H9 (cell line): ENCODE measurements around the gene KPTN. TPM values are rescaled to one million over a fixed set of nuclear protein-coding genes. Genes with fewer than 3 reads are reported as not detected.

Experiments used
- DNase-seq: peaks from one replicate; pipeline ENCODE4 v3.0.0-alpha.2; 2017
- H2AFZ ChIP-seq: one replicate; pipeline ENCODE4 v1.6.1; 2013; ENCODE audit warnings: mild to moderate bottlenecking, low read length, control low read depth, moderate library complexity
- H2AK5ac ChIP-seq: 2 replicates; pipeline ENCODE4 v1.6.1; 2013; ENCODE audit warnings: low read length, control low read depth, mixed read lengths; ENCODE audit not compliant: insufficient read length
- H2BK120ac ChIP-seq: one replicate; pipeline ENCODE4 v1.6.1; 2013; ENCODE audit warnings: low read depth, mild to moderate bottlenecking, low read length, control low read depth, inconsistent platforms; ENCODE audit not compliant: poor library complexity, severe bottlenecking
- H2BK12ac ChIP-seq: 2 replicates; pipeline ENCODE4 v1.6.1; 2013; ENCODE audit warnings: low read length, control low read depth, mixed read lengths, low read depth; ENCODE audit not compliant: insufficient read length
- H2BK15ac ChIP-seq: 2 replicates; pipeline ENCODE4 v1.6.1; 2013; ENCODE audit warnings: low read depth, low read length, control low read depth
- H2BK20ac ChIP-seq: one replicate; pipeline ENCODE4 v1.6.1; 2013; ENCODE audit warnings: low read depth, mild to moderate bottlenecking, low read length, control low read depth, inconsistent platforms; ENCODE audit not compliant: poor library complexity, severe bottlenecking
- H2BK5ac ChIP-seq: 2 replicates; pipeline ENCODE4 v1.6.1; 2013; ENCODE audit warnings: low read length, control low read depth, mixed read lengths; ENCODE audit not compliant: insufficient read length
- H3K14ac ChIP-seq: 2 replicates; pipeline ENCODE4 v1.6.1; 2013; ENCODE audit warnings: low read length, control low read depth; ENCODE audit not compliant: insufficient read depth
- H3K18ac ChIP-seq: 2 replicates; pipeline ENCODE4 v1.6.1; 2013; ENCODE audit warnings: low read depth, mild to moderate bottlenecking, mixed read lengths, low read length, control low read depth; ENCODE audit not compliant: insufficient read length
- H3K23ac ChIP-seq: 2 replicates; pipeline ENCODE4 v1.6.1; 2013; ENCODE audit warnings: low read length, control low read depth, mixed read lengths, low read depth; ENCODE audit not compliant: insufficient read length
- H3K23me2 ChIP-seq: 2 replicates; pipeline ENCODE4 v1.6.1; 2013; ENCODE audit warnings: low read depth, mild to moderate bottlenecking, mixed read lengths, low read length, control low read depth; ENCODE audit not compliant: insufficient read length, poor library complexity, severe bottlenecking
- H3K27ac ChIP-seq: 2 replicates; pipeline ENCODE4 v1.5.1; 2013; ENCODE audit warnings: low read length, control low read depth, mixed read lengths, low read depth; ENCODE audit not compliant: insufficient read length
- H3K27me3 ChIP-seq: 2 replicates; pipeline ENCODE4 v1.6.1; 2013; ENCODE audit warnings: low read length, control low read depth, inconsistent platforms; ENCODE audit not compliant: insufficient read depth
- H3K4ac ChIP-seq: 2 replicates; pipeline ENCODE4 v1.6.1; 2013; ENCODE audit warnings: low read depth, mild to moderate bottlenecking, control low read depth, inconsistent platforms, low read length, moderate library complexity
- H3K4me1 ChIP-seq: 2 replicates; pipeline ENCODE4 v1.6.1; 2013; ENCODE audit warnings: low read length, control low read depth, inconsistent platforms; ENCODE audit not compliant: insufficient read depth
- H3K4me2 ChIP-seq: 2 replicates; pipeline ENCODE4 v1.6.1; 2013; ENCODE audit warnings: low read length, control low read depth, mixed read lengths; ENCODE audit not compliant: insufficient read length, insufficient read depth
- H3K56ac ChIP-seq: 2 replicates; pipeline ENCODE4 v1.6.1; 2013; ENCODE audit warnings: low read depth, mild to moderate bottlenecking, mixed read lengths, low read length, control low read depth; ENCODE audit not compliant: insufficient read length
- H3K79me1 ChIP-seq: 2 replicates; pipeline ENCODE4 v1.6.1; 2013; ENCODE audit warnings: low read depth, mild to moderate bottlenecking, moderate library complexity, low read length, control low read depth, inconsistent platforms; ENCODE audit not compliant: insufficient read depth, poor library complexity, severe bottlenecking
- H3K79me2 ChIP-seq: 2 replicates; pipeline ENCODE4 v1.6.1; 2013; ENCODE audit warnings: low read length, control low read depth, inconsistent platforms; ENCODE audit not compliant: insufficient read depth
- H3K9ac ChIP-seq: 2 replicates; pipeline ENCODE4 v1.6.1; 2013; ENCODE audit warnings: low read length, control low read depth, mixed read lengths; ENCODE audit not compliant: insufficient read length; ENCODE audit errors: extremely low read depth
- H3K9me3 ChIP-seq: one replicate; pipeline ENCODE4 v1.6.1; 2013; ENCODE audit warnings: low read depth, low read length, inconsistent platforms; ENCODE audit not compliant: control insufficient read depth
- H3T11ph ChIP-seq: one replicate; pipeline ENCODE4 v1.6.1; 2013; ENCODE audit warnings: mild to moderate bottlenecking, low read length, control low read depth, inconsistent platforms
- H4K20me1 ChIP-seq: one replicate; pipeline ENCODE4 v1.6.1; 2013; ENCODE audit not compliant: control insufficient read depth, insufficient read length, insufficient read depth
- H4K5ac ChIP-seq: 2 replicates; pipeline ENCODE4 v1.6.1; 2013; ENCODE audit warnings: low read depth, mild to moderate bottlenecking, mixed read lengths, low read length, control low read depth; ENCODE audit not compliant: insufficient read length
- H4K8ac ChIP-seq: replicated peaks from 2 replicates; pipeline ENCODE4 v1.6.1; 2013; ENCODE audit warnings: low read length, control low read depth, mixed read lengths, low read depth; ENCODE audit not compliant: insufficient read length
- H4K91ac ChIP-seq: 2 replicates; pipeline ENCODE4 v1.6.1; 2013; ENCODE audit warnings: low read depth, mild to moderate bottlenecking, moderate library complexity, mixed read lengths, low read length, control low read depth; ENCODE audit not compliant: insufficient read length
- H3K27ac Mint-ChIP-seq, 3 experiments: 2 replicates in 2 of 3; 3 replicates in 1 of 3; pipeline ENCODE4 v1.8.0; 2020 to 2021; ENCODE audit warnings: mixed read lengths in 3 of 3, mild to moderate bottlenecking in 1 of 3, moderate library complexity in 1 of 3
- H3K27me3 Mint-ChIP-seq: 2 replicates; pipeline ENCODE4 v1.8.0; 2021; ENCODE audit warnings: low read depth, mild to moderate bottlenecking, moderate library complexity, mixed read lengths
- H3K36me3 Mint-ChIP-seq, 3 experiments: 2 replicates in 2 of 3; 3 replicates in 1 of 3; pipeline ENCODE4 v1.8.0; 2020 to 2021; ENCODE audit warnings: low read depth in 3 of 3, mixed read lengths in 3 of 3; ENCODE audit not compliant: insufficient read depth in 1 of 3
- H3K4me1 Mint-ChIP-seq, 2 experiments: 2 replicates each; pipeline ENCODE4 v1.8.0; 2020; ENCODE audit warnings: mixed read lengths in 2 of 2
- H3K4me3 Mint-ChIP-seq, 2 experiments: 2 replicates in 1 of 2; 3 replicates in 1 of 2; pipeline ENCODE4 v1.8.0; 2020 to 2021; ENCODE audit warnings: mild to moderate bottlenecking in 2 of 2, mixed read lengths in 2 of 2, moderate library complexity in 1 of 2
- H3K9me3 Mint-ChIP-seq, 2 experiments: 2 replicates in 1 of 2; 3 replicates in 1 of 2; pipeline ENCODE4 v1.8.0; 2020; ENCODE audit warnings: mild to moderate bottlenecking in 2 of 2, mixed read lengths in 2 of 2, moderate library complexity in 1 of 2
- WGBS: extraction: QIAGEN DNeasy Blood & Tissue Kit; methylation state at CpG from one replicate; pipeline ENCODE4 v1.1.7; 2013; ENCODE audit warnings: missing lambda C conversion rate, low lambda C conversion rate, mixed read lengths; ENCODE audit not compliant: insufficient read length; ENCODE audit errors: extremely low coverage; 5-methylcytosine and 5-hydroxymethylcytosine counted together
- total RNA-seq: library from RNA; stranded (reverse); gene quantifications from 2 replicates; pipeline ENCODE4 v1.2.1, GENCODE V29; 2021
- TF ChIP-seq, protein P1 (sequence below): fragments of 200-600 bp; sonication (generic); conservative IDR thresholded peaks from 3 replicates; pipeline ENCODE4 v1.8.0; 2021; ENCODE audit warnings: antibody characterized with exemption, mild to moderate bottlenecking

KPTN gene
- total RNA-seq, 1 experiment from 2014 or later, result 35.4 TPM

- Histone ChIP-seq H2BK5ac (no peak overlapping the region), H3K9ac (no peak overlapping the region), H3K79me2 (no peaks in the 10 kb centered on the region), H3K23me2 (peaks cover 9% of the 10 kb centered on the region), H3K14ac (no peak overlapping the region), H3K18ac (no peak overlapping the region), H2AFZ (no peak overlapping the region), H2BK15ac (no peak overlapping the region), H3K4me1 (no peaks in the 10 kb centered on the region), H3K4me2 (no peak overlapping the region), H3K56ac (no peak overlapping the region), H3K79me1 (no peaks in the 10 kb centered on the region), H4K20me1 (no peaks in the 10 kb centered on the region), H2BK120ac (no peak overlapping the region), H4K5ac (no peak overlapping the region), H3K27ac (no peak overlapping the region), H3K4ac (no peak overlapping the region), H4K8ac (no peak overlapping the region), H3K23ac (no peak overlapping the region), H3K27me3 (no peaks in the 10 kb centered on the region), H2BK20ac (no peak overlapping the region), H2BK12ac (no peak overlapping the region), H4K91ac (no peak overlapping the region), H3T11ph (no peak overlapping the region), H3K9me3 (no peaks in the 10 kb centered on the region), H2AK5ac (no peak overlapping the region)
- DNase-seq, result no peak
- Mint-ChIP-seq H3K27ac (no peak overlapping the region), H3K9me3 (peaks cover 0 to 2% of the 10 kb centered on the region in 2 experiments; a peak in 3 of 5 replicates), H3K27me3 (peaks cover 8% of the 10 kb centered on the region), H3K4me3 (no peak overlapping the region), H3K4me1 (peaks cover 9 to 20% of the 10 kb centered on the region in 2 experiments), H3K36me3 (peaks cover 0 to 9% (median 4%) of the 10 kb centered on the region in 3 experiments; a peak in 5 of 7 replicates)
- TF ChIP-seq, protein P1, sequence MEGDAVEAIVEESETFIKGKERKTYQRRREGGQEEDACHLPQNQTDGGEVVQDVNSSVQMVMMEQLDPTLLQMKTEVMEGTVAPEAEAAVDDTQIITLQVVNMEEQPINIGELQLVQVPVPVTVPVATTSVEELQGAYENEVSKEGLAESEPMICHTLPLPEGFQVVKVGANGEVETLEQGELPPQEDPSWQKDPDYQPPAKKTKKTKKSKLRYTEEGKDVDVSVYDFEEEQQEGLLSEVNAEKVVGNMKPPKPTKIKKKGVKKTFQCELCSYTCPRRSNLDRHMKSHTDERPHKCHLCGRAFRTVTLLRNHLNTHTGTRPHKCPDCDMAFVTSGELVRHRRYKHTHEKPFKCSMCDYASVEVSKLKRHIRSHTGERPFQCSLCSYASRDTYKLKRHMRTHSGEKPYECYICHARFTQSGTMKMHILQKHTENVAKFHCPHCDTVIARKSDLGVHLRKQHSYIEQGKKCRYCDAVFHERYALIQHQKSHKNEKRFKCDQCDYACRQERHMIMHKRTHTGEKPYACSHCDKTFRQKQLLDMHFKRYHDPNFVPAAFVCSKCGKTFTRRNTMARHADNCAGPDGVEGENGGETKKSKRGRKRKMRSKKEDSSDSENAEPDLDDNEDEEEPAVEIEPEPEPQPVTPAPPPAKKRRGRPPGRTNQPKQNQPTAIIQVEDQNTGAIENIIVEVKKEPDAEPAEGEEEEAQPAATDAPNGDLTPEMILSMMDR, result no peak
- no CpG with 5 or more reads among the region's 9 CpGs for WGBS
Measured at GRCh38 chr19:47475465-47475864, 8.6 kb downstream of the KPTN start.
